HPDE6-E6E7 (cell line): ENCODE results near the gene DPF3.
"Not testable (repeated sequence)": the region's sequence is repeated elsewhere in the genome, so short reads cannot be mapped to it uniquely, and the experiment has no call there.

Source experiments
- DNase-seq: peaks from one replicate; pipeline ENCODE4 v3.0.0; 2011; ENCODE audit warnings: missing footprints; ENCODE audit errors: extremely low spot score

The DPF3 gene

GRCh38 chr14:72774894-72775620 lies 118.8 kb downstream of the DPF3 start:
- no peak for DNase-seq

- no peak for DNase-seq
Observed at GRCh38 chr14:72774141-72774540, 119.8 kb downstream of the DPF3 start.

GRCh38 chr14:72771561-72771960 lies 122.3 kb downstream of the DPF3 start:
- no peak for DNase-seq

GRCh38 chr14:72766296-72766695 lies 127.6 kb downstream of the DPF3 start:
- no peak for DNase-seq

GRCh38 chr14:72763892-72764291 lies 130.0 kb downstream of the DPF3 start:
- no peak for DNase-seq

- no peak for DNase-seq
Observed at GRCh38 chr14:72759670-72760069, 134.2 kb downstream of the DPF3 start.

- no peak for DNase-seq
Observed at GRCh38 chr14:72758993-72759392, 134.9 kb downstream of the DPF3 start.

- no peak for DNase-seq
Observed at GRCh38 chr14:72758420-72758819, 135.5 kb downstream of the DPF3 start.

- no peak for DNase-seq
Observed at GRCh38 chr14:72756967-72757366, 136.9 kb downstream of the DPF3 start.

- DNase-seq: no peak
Observed at GRCh38 chr14:72755766-72756165, 138.1 kb downstream of the DPF3 start.

- no peak for DNase-seq
Observed at GRCh38 chr14:72754949-72755348, 139.0 kb downstream of the DPF3 start.

GRCh38 chr14:72753879-72754400 lies 140.0 kb downstream of the DPF3 start:
- DNase-seq: no peak

GRCh38 chr14:72753044-72753710 lies 140.7 kb downstream of the DPF3 start:
- no peak for DNase-seq

- DNase-seq: no peak
Observed at GRCh38 chr14:72752034-72752412, 141.9 kb downstream of the DPF3 start.

GRCh38 chr14:72751276-72752033 lies 142.4 kb downstream of the DPF3 start:
- no peak for DNase-seq

GRCh38 chr14:72748921-72749320 lies 145.0 kb downstream of the DPF3 start:
- not testable (repeated sequence) for DNase-seq

GRCh38 chr14:72747652-72748051 lies 146.2 kb downstream of the DPF3 start:
- no peak for DNase-seq

- DNase-seq: no peak
Observed at GRCh38 chr14:72745991-72746980, 147.6 kb downstream of the DPF3 start.

- peak; percentile 63 for DNase-seq
Observed at GRCh38 chr14:72745546-72745945, 148.4 kb downstream of the DPF3 start.

- no peak for DNase-seq
Observed at GRCh38 chr14:72744416-72745120, 149.3 kb downstream of the DPF3 start.

GRCh38 chr14:72743626-72744025 lies 150.3 kb downstream of the DPF3 start:
- no peak for DNase-seq
